HepG2 (cell line): Measurements from ENCODE around the gene SP1.
"Not testable (repeated sequence)": the region's sequence is repeated elsewhere in the genome, so short reads cannot be mapped to it uniquely, and the experiment has no call there.

ENCODE experiments used
- ARNT2 ChIP-seq: sonication (generic); formaldehyde crosslinking; IDR thresholded peaks from 2 replicates; pipeline ENCODE4 v1.8.0; 2022; ENCODE audit warnings: mild to moderate bottlenecking, low read depth, missing genetic modification reagents, moderate library complexity
- CTCF ChIP-seq: sonication (generic); formaldehyde crosslinking; IDR thresholded peaks from 2 replicates; pipeline ENCODE4 v1.5.0; 2020; ENCODE audit warnings: mild to moderate bottlenecking, missing genetic modification reagents, moderate library complexity
- MAX ChIP-seq: IDR thresholded peaks from 2 replicates; pipeline ENCODE4 v1.6.1; 2012; ENCODE audit warnings: inconsistent platforms
- MXI1 ChIP-seq: IDR thresholded peaks from 3 replicates; pipeline ENCODE4 v1.6.1; 2012; ENCODE audit warnings: low read depth, low read length, inconsistent platforms, borderline replicate concordance
- U2AF2 ChIP-seq: fragments of 200-400 bp; formaldehyde crosslinking; IDR thresholded peaks from 2 replicates; pipeline ENCODE4 v1.6.1; 2017; ENCODE audit warnings: low read depth, mild to moderate bottlenecking, low read length
- ZBTB34 ChIP-seq: sonication (generic); formaldehyde crosslinking; IDR thresholded peaks from 2 replicates; pipeline ENCODE4 v1.8.0; 2022; ENCODE audit warnings: mild to moderate bottlenecking, missing genetic modification reagents
- ZGPAT ChIP-seq: IDR thresholded peaks from 2 replicates; pipeline ENCODE4 v1.6.1; 2016; ENCODE audit warnings: mild to moderate bottlenecking
- ZNF232 ChIP-seq: sonication (generic); formaldehyde crosslinking; IDR thresholded peaks from 2 replicates; pipeline ENCODE4 v1.4.0; 2020; ENCODE audit warnings: missing genetic modification reagents, borderline replicate concordance
- ZNF614 ChIP-seq: IDR thresholded peaks from 2 replicates; pipeline ENCODE4 v1.6.1; 2018; ENCODE audit warnings: missing biosample characterization, missing genetic modification reagents, inconsistent platforms, borderline replicate concordance

GRCh38 chr12:53415752-53416389 is 35.9 kb downstream of the SP1 start:
- not testable (repeated sequence) for TF ChIP-seq ARNT2 (CRISPR knock-in tag); U2AF2; ZNF614 (CRISPR knock-in tag); ZNF232; ZGPAT (CRISPR knock-in tag); MXI1; MAX; CTCF (CRISPR knock-in tag); ZBTB34 (CRISPR knock-in tag)
